Pancreas (tissue), 10 donors: ENCODE measurements around the gene MANSC4. TPM values are rescaled to one million over a fixed set of nuclear protein-coding genes. Genes with fewer than 3 reads are reported as not detected.

Source experiments
- ATAC-seq, 4 donors: fragments of 200-7000 bp; cut with Tn5 transposase; one replicate each; pipeline versions ENCODE4 v1.8.0 to v1.9.1; 2020; ENCODE audit warnings: mild to moderate bottlenecking in 4 of 4, moderate library complexity in 4 of 4
- DNase-seq, 6 donors: peaks; one replicate each; pipeline ENCODE4 v3.0.0-alpha.2; 2020
- FAIRE-seq: peaks from 2 replicates; lab custom pipeline; 2012; peaks lifted over from hg19 to GRCh38; lab: Jason Lieb, UNC
- H3K27ac ChIP-seq, 4 donors: fragments of 200-600 bp; sonication (generic); 1 replicate in 3 of 4; 2 replicates in 1 of 4; pipeline versions ENCODE4 v1.5.0 to v1.8.0; 2020
- H3K27me3 ChIP-seq, 4 donors: fragments of 200-600 bp; one replicate each; pipeline ENCODE4 v1.8.0; 2021
- H3K36me3 ChIP-seq, 3 donors: fragments of 200-600 bp; sonication (generic) in 1 of 3; one replicate each; pipeline versions ENCODE4 v1.5.0 to v1.8.0; 2020 to 2021
- H3K4me1 ChIP-seq, 3 donors: fragments of 200-600 bp; one replicate each; pipeline ENCODE4 v1.8.0; 2021
- H3K4me3 ChIP-seq, 4 donors: fragments of 200-600 bp; sonication (generic) in 2 of 4; one replicate each; pipeline versions ENCODE4 v1.5.0 to v1.8.0; 2020 to 2021
- H3K9me3 ChIP-seq, 4 donors: fragments of 200-600 bp; one replicate each; pipeline ENCODE4 v1.8.0; 2021
- CTCF ChIP-seq, 4 donors: fragments of 200-600 bp; sonication (generic) in 3 of 4; IDR thresholded peaks; one replicate each; pipeline versions ENCODE4 v1.5.0 to v1.8.0; 2021; ENCODE audit warnings: antibody characterized with exemption in 4 of 4
- WGBS, 2 donors: extraction: QIAGEN DNeasy Blood & Tissue Kit; methylation state at CpG; one replicate each; pipeline ENCODE4 v1.1.7; 2013; 5-methylcytosine and 5-hydroxymethylcytosine counted together
- intact Hi-C, 3 donors: fragments of 100-400 bp; cut with DNase I; formaldehyde crosslinking; loops; one replicate each; pipeline versions ENCODE4 v1.11.1 to v1.14.2; 2022
- polyA plus RNA-seq, 2 donors: library from polyadenylated mRNA; stranded (reverse); fragments of 200-250 nt; gene quantifications; one replicate each; pipeline ENCODE4 v1.2.3, GENCODE V29; 2013
- total RNA-seq, 6 donors: library from RNA; stranded (reverse); fragmentation: NEBNext Ultra II Directional in 4 of 6; extraction: Animal tissue kit (Norgen Biotek cat#: 25700) in 4 of 6; gene quantifications; one replicate each; pipeline versions ENCODE4 v1.2.1 to v1.2.4, GENCODE V29; 2021 to 2023
- donor health status: healthy with polysubstance abuse.
- donor health status: DM: no; HTN: no; CAD: no; lungs with moderate emphysema.
- donor health status: DM: no; HTN: no; CAD: no.
- donor health status: control.
- donor health status: control.
- donor health status: Bipolar disorder and iron deficiency.
- donor health status: DM: yes; HTN: yes; CAD: no.
- donor health status: DM: no; HTN: no; CAD: no.
- donor health status: DM: no; HTN: no; CAD: no.
- donor health status: DM: yes; HTN: yes; CAD: no.

The MANSC4 gene
- total and polyA plus RNA-seq, 8 donors = 0.19 to 2.3 (median 0.23) TPM; not detected in 5

- intact Hi-C loops = no loop called here
- DNase-seq = no peak
- no peak for FAIRE-seq
- WGBS, 2 donors = 95 to 97% methylated on average over 24 of the region's 24 CpGs
- TF ChIP-seq CTCF (IDR thresholded peaks at IDR 0.05) = no peak
- no peak overlapping the region for H3K4me3 ChIP-seq
- no peak for ATAC-seq
- H3K4me1 ChIP-seq = no peaks in the 10 kb centered on the region
- peaks cover 0 to 9% (median 0%) of the 10 kb centered on the region in 3 donors for H3K36me3 ChIP-seq
- H3K9me3 ChIP-seq = no peaks in the 10 kb centered on the region
- H3K27me3 ChIP-seq = no peaks in the 10 kb centered on the region
- no peak overlapping the region for H3K27ac ChIP-seq
Measured at GRCh38 chr12:27797301-27798025, 17.4 kb upstream of the MANSC4 start.

GRCh38 chr12:27796128-27796527 lies 16.1 kb upstream of the MANSC4 start:
- H3K36me3 ChIP-seq = peaks cover 0 to 18% (median 6%) of the 10 kb centered on the region in 3 donors
- WGBS, 2 donors = 87 to 90% methylated on average over 7 of the region's 7 CpGs

GRCh38 chr12:27794818-27795584 lies 15.0 kb upstream of the MANSC4 start:
- H3K4me3 ChIP-seq = no peak overlapping the region
- H3K27ac ChIP-seq = no peak overlapping the region
- H3K4me1 ChIP-seq = no peaks in the 10 kb centered on the region
- H3K27me3 ChIP-seq = no peaks in the 10 kb centered on the region
- FAIRE-seq = no peak
- peak in 2 of 4 donors; percentile 51 to 65 for ATAC-seq
- DNase-seq = no peak
- H3K36me3 ChIP-seq = peaks cover 0 to 18% (median 6%) of the 10 kb centered on the region in 3 donors
- 82 to 85% methylated on average over 6 of the region's 6 CpGs for WGBS, 2 donors
- TF ChIP-seq CTCF (IDR thresholded peaks at IDR 0.05) = no peak
- H3K9me3 ChIP-seq = no peaks in the 10 kb centered on the region
- intact Hi-C loops = no loop called here

More at GRCh38 chr12:27796128-27796527, 16.1 kb upstream of the MANSC4 start:
- no peak for DNase-seq
- ATAC-seq = no peak
- Histone ChIP-seq H3K9me3 (no peaks in the 10 kb centered on the region), H3K27me3 (no peaks in the 10 kb centered on the region), H3K4me3 (no peak overlapping the region), H3K27ac (no peak overlapping the region), H3K4me1 (no peaks in the 10 kb centered on the region)
- FAIRE-seq = no peak
- intact Hi-C loops = no loop called here
- no peak for TF ChIP-seq CTCF (IDR thresholded peaks at IDR 0.05)

- Histone ChIP-seq H3K36me3 (peaks cover 0 to 8% (median 6%) of the 10 kb centered on the region in 3 donors), H3K27ac (no peak overlapping the region), H3K9me3 (no peaks in the 10 kb centered on the region), H3K27me3 (no peaks in the 10 kb centered on the region), H3K4me1 (no peaks in the 10 kb centered on the region), H3K4me3 (no peak overlapping the region)
- no peak for FAIRE-seq
- no peak for ATAC-seq
- no peak for DNase-seq
- intact Hi-C loops = no loop called here
- TF ChIP-seq CTCF (IDR thresholded peaks at IDR 0.05) = no peak
- 92 to 94% methylated on average over 2 of the region's 2 CpGs for WGBS, 2 donors
Measured at GRCh38 chr12:27790179-27790578, 10.1 kb upstream of the MANSC4 start.
